Astrocyte (in vitro differentiated cells and primary cell): ENCODE data around the gene PRR7. TPM values are rescaled to one million over a fixed set of nuclear protein-coding genes. Genes with fewer than 3 reads are reported as not detected.

ENCODE experiments used
- DNase-seq: peaks from one replicate; pipeline ENCODE4 v3.0.0-alpha.2; 2010; ENCODE audit warnings: low read depth
- FAIRE-seq: peaks from 2 replicates; lab custom pipeline; 2011; peaks lifted over from hg19 to GRCh38; lab: Jason Lieb, UNC
- H2AFZ ChIP-seq: 2 replicates; pipeline ENCODE4 v1.6.0; 2012; ENCODE audit warnings: low read depth, low read length, inconsistent platforms
- H3K27ac ChIP-seq: 2 replicates; pipeline ENCODE4 v1.5.1; 2011; ENCODE audit warnings: low read depth, low read length, inconsistent platforms
- H3K27me3 ChIP-seq: 2 replicates; pipeline ENCODE4 v1.6.0; 2011; ENCODE audit warnings: low read length, inconsistent platforms; ENCODE audit not compliant: insufficient read depth
- H3K36me3 ChIP-seq: 2 replicates; pipeline ENCODE4 v1.5.1; 2011; ENCODE audit warnings: low read length, inconsistent platforms; ENCODE audit not compliant: insufficient read depth
- H3K4me1 ChIP-seq: 2 replicates; pipeline ENCODE4 v1.5.1; 2011; ENCODE audit warnings: low read length, inconsistent platforms; ENCODE audit not compliant: insufficient read depth
- H3K4me2 ChIP-seq: 2 replicates; pipeline ENCODE4 v1.6.0; 2012; ENCODE audit warnings: low read length, inconsistent platforms
- H3K4me3 ChIP-seq: 2 replicates; pipeline ENCODE4 v1.5.1; 2011; ENCODE audit warnings: low read depth, mild to moderate bottlenecking, low read length, inconsistent platforms; ENCODE audit not compliant: insufficient read depth
- H3K79me2 ChIP-seq: 2 replicates; pipeline ENCODE4 v1.6.0; 2012; ENCODE audit warnings: mild to moderate bottlenecking, low read length, inconsistent platforms; ENCODE audit not compliant: insufficient read depth
- H3K9ac ChIP-seq: 2 replicates; pipeline ENCODE4 v1.6.0; 2012; ENCODE audit warnings: mild to moderate bottlenecking, low read length, inconsistent platforms
- H3K9me3 ChIP-seq: 2 replicates; pipeline ENCODE4 v1.5.1; 2012; ENCODE audit warnings: low read depth, mild to moderate bottlenecking, low read length, inconsistent platforms; ENCODE audit not compliant: insufficient read depth
- H4K20me1 ChIP-seq: 2 replicates; pipeline ENCODE4 v1.6.0; 2012; ENCODE audit warnings: low read length, inconsistent platforms; ENCODE audit not compliant: insufficient read depth
- H3K27ac Mint-ChIP-seq: one replicate; pipeline ENCODE4 v1.8.0; 2021; ENCODE audit warnings: mild to moderate bottlenecking, mixed read lengths; ENCODE audit not compliant: unreplicated experiment
- H3K27me3 Mint-ChIP-seq: one replicate; pipeline ENCODE4 v1.8.0; 2021; ENCODE audit warnings: low read depth, mixed read lengths; ENCODE audit not compliant: unreplicated experiment
- H3K36me3 Mint-ChIP-seq: one replicate; pipeline ENCODE4 v1.8.0; 2021; ENCODE audit warnings: low read depth, mixed read lengths; ENCODE audit not compliant: unreplicated experiment
- H3K4me1 Mint-ChIP-seq: one replicate; pipeline ENCODE4 v1.8.0; 2021; ENCODE audit warnings: low read depth, mixed read lengths; ENCODE audit not compliant: unreplicated experiment
- H3K4me3 Mint-ChIP-seq: one replicate; pipeline ENCODE4 v1.8.0; 2021; ENCODE audit warnings: mild to moderate bottlenecking, moderate library complexity, mixed read lengths; ENCODE audit not compliant: unreplicated experiment
- H3K9me3 Mint-ChIP-seq: one replicate; pipeline ENCODE4 v1.8.0; 2021; ENCODE audit warnings: mild to moderate bottlenecking, mixed read lengths; ENCODE audit not compliant: unreplicated experiment
- EZH2 ChIP-seq: IDR thresholded peaks from 2 replicates; pipeline ENCODE4 v1.6.1; 2012; ENCODE audit warnings: mild to moderate bottlenecking, low read length, inconsistent platforms; ENCODE audit not compliant: insufficient read depth
- total RNA-seq: library from RNA; stranded (reverse); gene quantifications from 2 replicates; pipeline ENCODE4 v1.2.1, GENCODE V29; 2021
- TF ChIP-seq, protein P1 (sequence below): IDR thresholded peaks from 2 replicates; pipeline ENCODE4 v1.5.1; 2011; ENCODE audit warnings: low read depth, mild to moderate bottlenecking, inconsistent platforms, low read length, moderate library complexity; ENCODE audit not compliant: insufficient read depth

PRR7 gene
- total RNA-seq, 1 donor from 2014 or later = 9.9 TPM

DNA sequence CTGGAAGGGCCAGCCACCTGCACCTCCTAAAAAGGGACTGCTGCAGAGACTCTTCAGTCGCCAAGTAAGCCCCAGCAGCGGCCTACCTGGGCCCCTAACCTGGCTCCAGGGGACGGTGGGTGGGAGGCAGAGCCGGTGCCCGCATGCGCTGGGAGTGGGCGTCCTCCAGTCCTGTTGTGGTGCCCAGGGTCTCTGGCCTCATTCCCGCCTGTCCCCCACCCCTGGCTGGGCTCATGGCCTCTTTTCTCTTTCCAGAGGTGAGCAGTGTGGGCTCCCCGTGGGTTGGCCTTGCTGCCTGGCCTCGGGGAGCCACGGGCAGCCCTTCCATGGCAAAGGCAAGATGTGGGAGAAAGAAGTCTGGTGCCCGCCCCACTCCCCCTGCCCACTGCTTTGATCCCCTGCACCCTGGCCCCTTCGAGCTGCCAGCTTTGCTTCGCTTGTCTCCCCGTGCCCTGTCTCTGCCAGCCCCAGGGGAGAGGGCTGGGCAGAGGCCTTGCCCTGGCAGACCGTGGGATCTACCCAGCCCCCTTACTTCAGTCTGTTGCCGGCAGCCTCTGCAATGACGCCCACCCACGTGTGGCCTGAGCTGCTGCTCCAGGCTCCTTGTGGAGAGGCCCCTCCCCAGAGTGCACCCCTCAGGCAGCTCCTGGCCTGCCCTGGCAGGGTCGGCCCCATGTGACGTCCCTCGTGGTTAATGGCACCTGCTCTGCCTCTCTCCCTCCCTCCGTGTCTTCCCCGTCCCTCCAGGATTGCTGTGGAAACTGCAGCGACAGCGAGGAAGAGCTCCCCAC lies 5.4 kb upstream of the PRR7 start:
- DNase-seq (no peak), FAIRE-seq (no peak)
- no peaks in the 10 kb centered on the region for H3K9me3 ChIP-seq
- no peak overlapping the region for H3K9ac ChIP-seq
- H4K20me1 ChIP-seq = no peaks in the 10 kb centered on the region
- peaks cover 4% of the 10 kb centered on the region for H3K4me1 ChIP-seq
- H3K27me3 ChIP-seq = no peaks in the 10 kb centered on the region
- Mint-ChIP-seq H3K36me3 (peaks cover 16% of the 10 kb centered on the region), H3K27me3 (no peaks in the 10 kb centered on the region), H3K27ac (no peak overlapping the region), H3K9me3 (peaks cover 1% of the 10 kb centered on the region), H3K4me3 (no peak overlapping the region), H3K4me1 (peaks cover 9% of the 10 kb centered on the region)
- TF ChIP-seq, protein P1, sequence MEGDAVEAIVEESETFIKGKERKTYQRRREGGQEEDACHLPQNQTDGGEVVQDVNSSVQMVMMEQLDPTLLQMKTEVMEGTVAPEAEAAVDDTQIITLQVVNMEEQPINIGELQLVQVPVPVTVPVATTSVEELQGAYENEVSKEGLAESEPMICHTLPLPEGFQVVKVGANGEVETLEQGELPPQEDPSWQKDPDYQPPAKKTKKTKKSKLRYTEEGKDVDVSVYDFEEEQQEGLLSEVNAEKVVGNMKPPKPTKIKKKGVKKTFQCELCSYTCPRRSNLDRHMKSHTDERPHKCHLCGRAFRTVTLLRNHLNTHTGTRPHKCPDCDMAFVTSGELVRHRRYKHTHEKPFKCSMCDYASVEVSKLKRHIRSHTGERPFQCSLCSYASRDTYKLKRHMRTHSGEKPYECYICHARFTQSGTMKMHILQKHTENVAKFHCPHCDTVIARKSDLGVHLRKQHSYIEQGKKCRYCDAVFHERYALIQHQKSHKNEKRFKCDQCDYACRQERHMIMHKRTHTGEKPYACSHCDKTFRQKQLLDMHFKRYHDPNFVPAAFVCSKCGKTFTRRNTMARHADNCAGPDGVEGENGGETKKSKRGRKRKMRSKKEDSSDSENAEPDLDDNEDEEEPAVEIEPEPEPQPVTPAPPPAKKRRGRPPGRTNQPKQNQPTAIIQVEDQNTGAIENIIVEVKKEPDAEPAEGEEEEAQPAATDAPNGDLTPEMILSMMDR = no peak
- TF ChIP-seq EZH2 = no peak
- no peak overlapping the region for H3K4me3 ChIP-seq
- H3K79me2 ChIP-seq = no peaks in the 10 kb centered on the region
- no peaks in the 10 kb centered on the region for H3K36me3 ChIP-seq
- H3K4me2 ChIP-seq = no peak overlapping the region
- no peak overlapping the region for H2AFZ ChIP-seq
- H3K27ac ChIP-seq = no peak overlapping the region

DNA sequence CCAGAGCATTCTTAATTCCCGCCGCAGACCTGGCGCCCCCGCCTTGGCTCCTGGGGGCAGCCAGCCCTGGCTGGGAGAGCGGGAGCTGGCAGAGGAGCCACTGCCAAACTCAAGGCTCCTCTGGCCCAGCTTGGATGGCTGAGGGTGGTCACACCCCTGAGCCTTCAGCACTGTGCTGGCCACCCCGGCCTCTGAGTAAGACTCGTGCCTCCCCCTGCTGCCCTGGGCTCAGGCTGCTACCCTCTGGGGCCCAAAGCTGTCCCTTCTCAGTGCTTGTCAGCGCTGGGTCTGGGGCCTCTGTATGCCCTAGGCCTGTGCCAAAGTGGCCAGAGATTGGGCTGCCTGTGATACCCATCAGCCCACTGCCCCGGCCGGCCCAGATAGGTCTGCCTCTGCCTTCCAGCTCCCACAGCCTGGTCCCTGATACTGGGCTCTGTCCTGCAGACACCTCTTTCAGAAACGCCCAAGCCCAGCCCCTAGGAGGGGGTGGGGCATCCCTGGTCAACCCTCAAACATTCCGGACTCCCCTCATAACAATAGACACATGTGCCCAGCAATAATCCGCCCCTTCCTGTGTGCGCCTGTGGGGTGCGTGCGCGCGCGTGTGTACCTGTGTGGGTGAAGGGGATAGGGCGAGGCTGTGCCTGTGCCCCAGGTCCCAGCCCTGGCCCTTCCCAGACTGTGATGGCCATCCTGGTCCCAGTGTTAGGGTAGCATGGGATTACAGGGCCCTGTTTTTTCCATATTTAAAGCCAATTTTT lies 4.4 kb upstream of the PRR7 start:
- Mint-ChIP-seq H3K27me3 (no peaks in the 10 kb centered on the region), H3K27ac (no peak overlapping the region), H3K9me3 (peaks cover 1% of the 10 kb centered on the region), H3K36me3 (peaks cover 14% of the 10 kb centered on the region), H3K4me1 (peaks cover 9% of the 10 kb centered on the region), H3K4me3 (no peak overlapping the region)
- no peaks in the 10 kb centered on the region for H3K36me3 ChIP-seq
- no peak for TF ChIP-seq EZH2
- TF ChIP-seq, protein P1 = no peak
- no peak for DNase-seq
- H2AFZ ChIP-seq = no peak overlapping the region
- peaks cover 7% of the 10 kb centered on the region for H3K4me1 ChIP-seq
- FAIRE-seq = no peak
- H3K4me3 ChIP-seq = no peak overlapping the region
- H3K9me3 ChIP-seq = no peaks in the 10 kb centered on the region
- no peaks in the 10 kb centered on the region for H3K79me2 ChIP-seq
- H3K4me2 ChIP-seq = no peak overlapping the region
- no peaks in the 10 kb centered on the region for H3K27me3 ChIP-seq
- no peaks in the 10 kb centered on the region for H4K20me1 ChIP-seq
- no peak overlapping the region for H3K9ac ChIP-seq
- no peak overlapping the region for H3K27ac ChIP-seq
